ENCODE measurements around the gene CNGA4. TPM values are rescaled to one million over a fixed set of nuclear protein-coding genes. Genes with fewer than 3 reads are reported as not detected.

The CNGA4 gene, protein sequence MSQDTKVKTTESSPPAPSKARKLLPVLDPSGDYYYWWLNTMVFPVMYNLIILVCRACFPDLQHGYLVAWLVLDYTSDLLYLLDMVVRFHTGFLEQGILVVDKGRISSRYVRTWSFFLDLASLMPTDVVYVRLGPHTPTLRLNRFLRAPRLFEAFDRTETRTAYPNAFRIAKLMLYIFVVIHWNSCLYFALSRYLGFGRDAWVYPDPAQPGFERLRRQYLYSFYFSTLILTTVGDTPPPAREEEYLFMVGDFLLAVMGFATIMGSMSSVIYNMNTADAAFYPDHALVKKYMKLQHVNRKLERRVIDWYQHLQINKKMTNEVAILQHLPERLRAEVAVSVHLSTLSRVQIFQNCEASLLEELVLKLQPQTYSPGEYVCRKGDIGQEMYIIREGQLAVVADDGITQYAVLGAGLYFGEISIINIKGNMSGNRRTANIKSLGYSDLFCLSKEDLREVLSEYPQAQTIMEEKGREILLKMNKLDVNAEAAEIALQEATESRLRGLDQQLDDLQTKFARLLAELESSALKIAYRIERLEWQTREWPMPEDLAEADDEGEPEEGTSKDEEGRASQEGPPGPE
- 0.03 to 0.08 TPM (median 0.06 TPM) in 3 of 5 replicates, not detected in the others for total RNA-seq (2022; extraction: Qiagen RNA extraction)

DNA sequence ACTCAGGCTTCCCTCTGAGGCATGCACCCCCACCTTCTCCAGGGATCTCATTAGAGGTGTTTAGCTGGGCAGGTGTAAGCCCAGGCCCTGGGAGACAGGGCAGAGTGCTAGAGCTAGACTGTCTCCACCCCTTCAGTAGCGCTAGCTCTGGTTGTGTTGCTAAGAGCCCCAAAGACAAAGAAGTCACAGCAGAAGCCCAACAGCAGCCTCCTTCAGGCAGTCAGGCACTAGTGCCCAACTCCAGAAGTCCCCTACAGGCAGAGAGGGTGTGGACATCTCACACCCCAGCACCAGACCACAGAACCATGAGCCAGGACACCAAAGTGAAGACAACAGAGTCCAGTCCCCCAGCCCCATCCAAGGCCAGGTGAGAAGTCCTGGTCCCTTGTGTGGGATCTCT lies at the start of gene CNGA4:
Gene CNGA4, plus strand, starts transcription at position 188 of the 400 bp plus-strand sequence. Its CDS starts 118 bp downstream, at position 306.

DNA sequence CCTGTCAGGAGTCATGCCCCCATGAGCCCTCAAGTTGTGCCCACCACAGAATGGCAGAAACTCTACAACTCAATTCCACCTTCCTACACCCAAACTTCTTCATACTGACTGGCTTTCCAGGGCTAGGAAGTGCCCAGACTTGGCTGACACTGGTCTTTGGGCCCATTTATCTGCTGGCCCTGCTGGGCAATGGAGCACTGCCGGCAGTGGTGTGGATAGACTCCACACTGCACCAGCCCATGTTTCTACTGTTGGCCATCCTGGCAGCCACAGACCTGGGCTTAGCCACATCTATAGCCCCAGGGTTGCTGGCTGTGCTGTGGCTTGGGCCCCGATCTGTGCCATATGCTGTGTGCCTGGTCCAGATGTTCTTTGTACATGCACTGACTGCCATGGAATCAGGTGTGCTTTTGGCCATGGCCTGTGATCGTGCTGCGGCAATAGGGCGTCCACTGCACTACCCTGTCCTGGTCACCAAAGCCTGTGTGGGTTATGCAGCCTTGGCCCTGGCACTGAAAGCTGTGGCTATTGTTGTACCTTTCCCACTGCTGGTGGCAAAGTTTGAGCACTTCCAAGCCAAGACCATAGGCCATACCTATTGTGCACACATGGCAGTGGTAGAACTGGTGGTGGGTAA lies 39.6 kb upstream of the CNGA4 start, which contains the start of gene OR52W1:
Gene OR52W1, plus strand, starts transcription at position 51 of the 637 bp plus-strand sequence. Its CDS starts 0 bp downstream, at position 51.

DNA sequence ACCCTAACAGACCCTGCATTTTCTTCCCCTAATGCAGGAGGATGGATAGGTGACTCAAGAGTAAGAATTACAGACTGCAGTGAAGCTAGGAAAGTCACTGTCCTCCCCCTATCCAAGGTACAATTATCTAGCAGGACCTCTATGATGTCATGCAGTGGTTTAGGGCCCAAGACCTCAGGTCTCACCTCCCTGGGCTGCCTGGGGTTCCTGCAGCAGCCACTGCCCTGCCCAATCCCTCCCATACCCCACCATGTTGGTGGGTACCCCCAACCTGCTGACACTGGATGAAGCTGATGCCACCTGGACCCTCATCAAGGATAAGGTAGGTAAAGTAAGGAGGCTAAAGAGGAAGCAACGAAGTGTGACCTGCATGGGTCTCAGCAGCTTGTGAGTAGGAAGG lies 33.5 kb upstream of the CNGA4 start, which contains the start of gene C11orf42:
Gene C11orf42, plus strand, starts transcription at position 192 of the 400 bp plus-strand sequence. Its CDS starts 59 bp downstream, at position 251.

DNA sequence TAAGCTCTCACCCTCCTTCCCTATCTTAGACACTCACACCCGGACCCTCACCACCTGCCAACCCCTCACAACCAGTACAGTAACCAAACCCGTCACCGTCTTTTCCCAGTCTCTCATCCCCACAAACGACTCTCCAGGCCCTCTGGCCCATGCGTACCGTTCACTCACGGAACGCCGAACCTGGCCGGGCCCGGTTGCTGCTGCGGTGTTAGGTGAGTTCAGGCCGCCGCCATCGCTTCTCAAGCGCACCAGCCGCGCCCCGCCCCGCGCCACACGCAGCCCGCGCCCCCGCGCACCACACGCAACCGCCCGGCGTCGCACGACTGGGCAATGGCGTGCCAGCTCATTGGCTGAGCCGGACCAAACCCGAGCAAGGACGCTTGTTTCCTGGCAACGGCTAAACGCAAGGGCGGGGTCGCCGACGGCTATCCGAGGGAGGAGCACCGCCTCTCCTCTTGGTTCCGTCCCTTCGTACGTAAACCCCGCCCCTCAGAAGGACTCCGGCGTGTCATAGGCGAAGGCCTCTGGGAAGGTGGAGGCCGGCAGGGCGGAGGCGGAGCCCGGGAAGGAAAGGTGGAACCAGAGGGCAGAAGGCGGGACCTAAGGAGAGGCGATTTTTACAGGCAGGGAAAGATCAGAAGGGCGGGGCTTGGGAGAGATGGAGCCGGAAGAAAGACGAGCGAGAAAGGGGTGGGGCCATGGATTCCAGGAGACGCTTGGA lies 4.3 kb upstream of the CNGA4 start, which contains the start of gene FHIP1B:
Gene FHIP1B, minus strand, starts transcription at position 250 of the 721 bp plus-strand sequence. CDS start 10,120 bp downstream, outside the sequence.

Other genes starting within 250 kb of the CNGA4 start
- not detected in 5 replicates for gene OR56A4, start 232.1 kb upstream of the CNGA4 start, total RNA-seq (2022; extraction: Qiagen RNA extraction)
- not detected in 5 replicates for gene OR56A1, start 208.3 kb upstream of the CNGA4 start, total RNA-seq (2022; extraction: Qiagen RNA extraction)
- not detected in 5 replicates for gene OR56B4, start 131.4 kb upstream of the CNGA4 start, total RNA-seq (2022; extraction: Qiagen RNA extraction)
- not detected in 5 replicates for gene OR52B2, start 68.8 kb upstream of the CNGA4 start, total RNA-seq (2022; extraction: Qiagen RNA extraction)
- gene OR52W1, start 39.9 kb upstream of the CNGA4 start, total RNA-seq (2022; extraction: Qiagen RNA extraction), result not detected in 5 replicates
- not detected in 5 replicates for gene C11orf42, start 33.5 kb upstream of the CNGA4 start, total RNA-seq (2022; extraction: Qiagen RNA extraction)
- gene FHIP1B, start 4.5 kb upstream of the CNGA4 start, total RNA-seq (2022; extraction: Qiagen RNA extraction), result 11.6 to 19.5 TPM (median 16.9 TPM) in 5 replicates
- gene CCKBR, start 20.7 kb downstream of the CNGA4 start, total RNA-seq (2022; extraction: Qiagen RNA extraction), result not detected in 5 replicates
- gene CAVIN3, start 81.4 kb downstream of the CNGA4 start, total RNA-seq (2022; extraction: Qiagen RNA extraction), result 25.5 to 34.4 TPM (median 26.7 TPM) in 5 replicates
- 8.9 to 11.8 TPM (median 10.5 TPM) in 5 replicates for gene SMPD1, start 151.4 kb downstream of the CNGA4 start, total RNA-seq (2022; extraction: Qiagen RNA extraction)
- gene APBB1, start 180.0 kb downstream of the CNGA4 start, total RNA-seq (2022; extraction: Qiagen RNA extraction), result 17.8 to 20.8 TPM (median 19.5 TPM) in 5 replicates
- gene HPX, start 201.9 kb downstream of the CNGA4 start, total RNA-seq (2022; extraction: Qiagen RNA extraction), result 0.41 to 0.71 TPM (median 0.53 TPM) in 5 replicates
- gene TRIM3, start 234.9 kb downstream of the CNGA4 start, total RNA-seq (2022; extraction: Qiagen RNA extraction), result 13.7 to 19.7 TPM (median 19.0 TPM) in 5 replicates
- 50.8 to 56.6 TPM (median 53.6 TPM) in 5 replicates for gene ARFIP2, start 242.2 kb downstream of the CNGA4 start, total RNA-seq (2022; extraction: Qiagen RNA extraction)
- gene TIMM10B, start 242.4 kb downstream of the CNGA4 start, total RNA-seq (2022; extraction: Qiagen RNA extraction), result 30.1 to 34.2 TPM (median 32.9 TPM) in 5 replicates